ENCODE data around the gene WDR4. TPM values are rescaled to one million over a fixed set of nuclear protein-coding genes. Genes with fewer than 3 reads are reported as not detected.

Gene WDR4
- total and polyA plus RNA-seq, 2 of the 13 experiments (the other 11 are each of a cell fraction or from before 2014, with no cell fraction given) = 11.3 to 14.4 TPM

DNA sequence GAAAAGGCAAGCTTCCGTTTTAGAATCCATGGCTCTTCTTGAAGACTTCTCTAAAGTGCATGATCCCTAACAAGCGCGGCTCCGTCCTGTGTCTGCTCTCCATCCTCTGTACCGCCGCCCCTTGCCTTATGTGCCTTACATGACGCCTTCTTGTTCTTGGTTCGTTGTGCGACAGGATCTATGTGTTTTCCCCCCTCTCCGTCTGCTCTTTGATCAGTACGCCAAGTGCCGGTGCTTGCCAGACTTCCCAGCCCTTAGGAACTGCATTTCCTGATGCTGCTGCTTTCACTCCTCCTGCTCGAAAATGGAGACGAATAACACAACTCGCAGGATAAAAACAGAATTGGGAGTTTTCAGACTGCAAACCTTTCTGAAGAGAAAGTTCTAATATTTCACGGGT lies 26.9 kb upstream of the WDR4 start:
- POLR2A ChIA-PET = no interaction called here
- no peak for DNase-seq (ENCODE audit: low spot score)
- in situ Hi-C loops (cut with HindIII; ENCODE audit: extremely low pct_ligation_motif_present, low pct_unique_long_range_greater_than_20kb) = no loop called here
- FAIRE-seq = no peak
- 97% methylated on average over 16 of the region's 16 CpGs for whole genome bisulfite sequencing (ENCODE audit: low lambda C conversion rate)
- CTCF ChIA-PET (ENCODE audit: low intra/inter-chr PET ratio, low total read pairs) = no interaction called here
- Histone ChIP-seq H3K4me3 (replicated peaks in 1 of 3; ENCODE audit: insufficient read depth in 1 of 3, low read depth in 2 of 3, low read length in 3 of 3) (no peak overlapping the region), H3K4me1 (ENCODE audit: insufficient read depth, low read length) (no peaks in the 10 kb centered on the region), H3K36me3 (replicated peaks in 1 of 2; ENCODE audit: control insufficient read depth in 1 of 2, insufficient read depth in 2 of 2, low read length in 2 of 2) (peaks cover 6 to 63% of the 10 kb centered on the region in 2 experiments), H4K20me1 (ENCODE audit: insufficient read depth, low read length) (peaks cover 3% of the 10 kb centered on the region; the same call in 1 of the 2 replicates), H2AFZ (ENCODE audit: low read length) (no peak overlapping the region), H3K4me2 (ENCODE audit: low read depth, low read length) (no peak overlapping the region), H3K27ac (ENCODE audit: extremely low read length, insufficient read depth, low read length) (no peak overlapping the region), H3K9me3 (ENCODE audit: low read length) (no peaks in the 10 kb centered on the region), H3K79me2 (ENCODE audit: insufficient read depth, low read length) (no peaks in the 10 kb centered on the region), H3K9ac (ENCODE audit: insufficient read depth, low read depth, low read length) (no peak overlapping the region), H3K27me3 (ENCODE audit: control insufficient read depth in 1 of 2, insufficient read depth in 2 of 2, low read length in 2 of 2) (no peaks in the 10 kb centered on the region)
- no TSS peak for BruUV-seq (replicated peaks)
- ATAC-seq = no peak
- intact Hi-C loops (cut with micrococcal nuclease; ENCODE audit: unreplicated experiment) = no loop called here
- TF ChIP-seq, protein P1, sequence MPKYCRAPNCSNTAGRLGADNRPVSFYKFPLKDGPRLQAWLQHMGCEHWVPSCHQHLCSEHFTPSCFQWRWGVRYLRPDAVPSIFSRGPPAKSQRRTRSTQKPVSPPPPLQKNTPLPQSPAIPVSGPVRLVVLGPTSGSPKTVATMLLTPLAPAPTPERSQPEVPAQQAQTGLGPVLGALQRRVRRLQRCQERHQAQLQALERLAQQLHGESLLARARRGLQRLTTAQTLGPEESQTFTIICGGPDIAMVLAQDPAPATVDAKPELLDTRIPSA (CRISPR knock-in tag; IDR thresholded peaks at IDR 0.05; ENCODE audit: borderline replicate concordance) = no peak
- TF ChIP-seq CHD4 (IDR thresholded peaks at IDR 0.05; ENCODE audit: borderline replicate concordance, low read length) = no peak
- no peak for TF ChIP-seq ZFAT (CRISPR knock-in tag; conservative IDR thresholded peaks at IDR 0.05)
- TF ChIP-seq ZFP62 (CRISPR knock-in tag; IDR thresholded peaks at IDR 0.05) = no peak
- TF ChIP-seq ELF4 (CRISPR knock-in tag; IDR thresholded peaks at IDR 0.05; ENCODE audit: borderline replicate concordance) = no peak
- TF ChIP-seq ZNF749 (CRISPR knock-in tag; IDR thresholded peaks at IDR 0.05; ENCODE audit: borderline replicate concordance) = no peak
- TF ChIP-seq, protein P2, sequence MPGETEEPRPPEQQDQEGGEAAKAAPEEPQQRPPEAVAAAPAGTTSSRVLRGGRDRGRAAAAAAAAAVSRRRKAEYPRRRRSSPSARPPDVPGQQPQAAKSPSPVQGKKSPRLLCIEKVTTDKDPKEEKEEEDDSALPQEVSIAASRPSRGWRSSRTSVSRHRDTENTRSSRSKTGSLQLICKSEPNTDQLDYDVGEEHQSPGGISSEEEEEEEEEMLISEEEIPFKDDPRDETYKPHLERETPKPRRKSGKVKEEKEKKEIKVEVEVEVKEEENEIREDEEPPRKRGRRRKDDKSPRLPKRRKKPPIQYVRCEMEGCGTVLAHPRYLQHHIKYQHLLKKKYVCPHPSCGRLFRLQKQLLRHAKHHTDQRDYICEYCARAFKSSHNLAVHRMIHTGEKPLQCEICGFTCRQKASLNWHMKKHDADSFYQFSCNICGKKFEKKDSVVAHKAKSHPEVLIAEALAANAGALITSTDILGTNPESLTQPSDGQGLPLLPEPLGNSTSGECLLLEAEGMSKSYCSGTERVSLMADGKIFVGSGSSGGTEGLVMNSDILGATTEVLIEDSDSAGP (CRISPR knock-in tag; IDR thresholded peaks at IDR 0.05; ENCODE audit: borderline replicate concordance) = no peak
- no peak for TF ChIP-seq TBP (CRISPR knock-in tag; IDR thresholded peaks at IDR 0.05)
- no peak for TF ChIP-seq ZNF678 (CRISPR knock-in tag; IDR thresholded peaks at IDR 0.05)
- TF ChIP-seq, protein P3, sequence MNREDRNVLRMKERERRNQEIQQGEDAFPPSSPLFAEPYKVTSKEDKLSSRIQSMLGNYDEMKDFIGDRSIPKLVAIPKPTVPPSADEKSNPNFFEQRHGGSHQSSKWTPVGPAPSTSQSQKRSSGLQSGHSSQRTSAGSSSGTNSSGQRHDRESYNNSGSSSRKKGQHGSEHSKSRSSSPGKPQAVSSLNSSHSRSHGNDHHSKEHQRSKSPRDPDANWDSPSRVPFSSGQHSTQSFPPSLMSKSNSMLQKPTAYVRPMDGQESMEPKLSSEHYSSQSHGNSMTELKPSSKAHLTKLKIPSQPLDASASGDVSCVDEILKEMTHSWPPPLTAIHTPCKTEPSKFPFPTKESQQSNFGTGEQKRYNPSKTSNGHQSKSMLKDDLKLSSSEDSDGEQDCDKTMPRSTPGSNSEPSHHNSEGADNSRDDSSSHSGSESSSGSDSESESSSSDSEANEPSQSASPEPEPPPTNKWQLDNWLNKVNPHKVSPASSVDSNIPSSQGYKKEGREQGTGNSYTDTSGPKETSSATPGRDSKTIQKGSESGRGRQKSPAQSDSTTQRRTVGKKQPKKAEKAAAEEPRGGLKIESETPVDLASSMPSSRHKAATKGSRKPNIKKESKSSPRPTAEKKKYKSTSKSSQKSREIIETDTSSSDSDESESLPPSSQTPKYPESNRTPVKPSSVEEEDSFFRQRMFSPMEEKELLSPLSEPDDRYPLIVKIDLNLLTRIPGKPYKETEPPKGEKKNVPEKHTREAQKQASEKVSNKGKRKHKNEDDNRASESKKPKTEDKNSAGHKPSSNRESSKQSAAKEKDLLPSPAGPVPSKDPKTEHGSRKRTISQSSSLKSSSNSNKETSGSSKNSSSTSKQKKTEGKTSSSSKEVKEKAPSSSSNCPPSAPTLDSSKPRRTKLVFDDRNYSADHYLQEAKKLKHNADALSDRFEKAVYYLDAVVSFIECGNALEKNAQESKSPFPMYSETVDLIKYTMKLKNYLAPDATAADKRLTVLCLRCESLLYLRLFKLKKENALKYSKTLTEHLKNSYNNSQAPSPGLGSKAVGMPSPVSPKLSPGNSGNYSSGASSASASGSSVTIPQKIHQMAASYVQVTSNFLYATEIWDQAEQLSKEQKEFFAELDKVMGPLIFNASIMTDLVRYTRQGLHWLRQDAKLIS (CRISPR knock-in tag; IDR thresholded peaks at IDR 0.05) = no peak
- no peak for TF ChIP-seq ZNF34 (CRISPR knock-in tag; IDR thresholded peaks at IDR 0.05; ENCODE audit: borderline replicate concordance)
- no peak for TF ChIP-seq ZNF546 (CRISPR knock-in tag; conservative IDR thresholded peaks at IDR 0.05)
- TF ChIP-seq ZNF264 (CRISPR knock-in tag; IDR thresholded peaks at IDR 0.05) = no peak
- TF ChIP-seq HNRNPLL (IDR thresholded peaks at IDR 0.05; ENCODE audit: low read depth, low read length, poor library complexity, severe bottlenecking) = no peak
- TF ChIP-seq, protein P4, sequence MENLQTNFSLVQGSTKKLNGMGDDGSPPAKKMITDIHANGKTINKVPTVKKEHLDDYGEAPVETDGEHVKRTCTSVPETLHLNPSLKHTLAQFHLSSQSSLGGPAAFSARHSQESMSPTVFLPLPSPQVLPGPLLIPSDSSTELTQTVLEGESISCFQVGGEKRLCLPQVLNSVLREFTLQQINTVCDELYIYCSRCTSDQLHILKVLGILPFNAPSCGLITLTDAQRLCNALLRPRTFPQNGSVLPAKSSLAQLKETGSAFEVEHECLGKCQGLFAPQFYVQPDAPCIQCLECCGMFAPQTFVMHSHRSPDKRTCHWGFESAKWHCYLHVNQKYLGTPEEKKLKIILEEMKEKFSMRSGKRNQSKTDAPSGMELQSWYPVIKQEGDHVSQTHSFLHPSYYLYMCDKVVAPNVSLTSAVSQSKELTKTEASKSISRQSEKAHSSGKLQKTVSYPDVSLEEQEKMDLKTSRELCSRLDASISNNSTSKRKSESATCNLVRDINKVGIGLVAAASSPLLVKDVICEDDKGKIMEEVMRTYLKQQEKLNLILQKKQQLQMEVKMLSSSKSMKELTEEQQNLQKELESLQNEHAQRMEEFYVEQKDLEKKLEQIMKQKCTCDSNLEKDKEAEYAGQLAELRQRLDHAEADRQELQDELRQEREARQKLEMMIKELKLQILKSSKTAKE (CRISPR knock-in tag; IDR thresholded peaks at IDR 0.05; ENCODE audit: borderline replicate concordance) = no peak

All from HepG2 (cell line).